K562 (cell line): ENCODE results near the gene NAA40. TPM values are rescaled to one million over a fixed set of nuclear protein-coding genes. Genes with fewer than 3 reads are reported as not detected.
A peak's percentile ranks its signal among the peaks of the same experiment; 100 is the strongest.

Experiments used
- ATF6 ChIP-seq: sonication (generic); formaldehyde crosslinking; IDR thresholded peaks from 2 replicates; pipeline ENCODE4 v1.4.0; 2020; ENCODE audit warnings: mild to moderate bottlenecking, missing genetic modification reagents
- BCOR ChIP-seq: fragments of 450-650 bp; IDR thresholded peaks from 2 replicates; pipeline ENCODE4 v1.6.1; 2016
- CSDE1 ChIP-seq, 2 experiments: fragments of 450-650 bp; IDR thresholded peaks; 2 replicates each; pipeline ENCODE4 v1.6.1; 2016; ENCODE audit warnings: mild to moderate bottlenecking in 1 of 2
- EGR1 ChIP-seq: fragments of 450-650 bp; conservative IDR thresholded peaks from 2 replicates; pipeline ENCODE4 v1.6.1; 2017; ENCODE audit warnings: mild to moderate bottlenecking
- FOXK2 ChIP-seq, 2 experiments: fragments of 450-650 bp; IDR thresholded peaks in 1 of 2; conservative IDR thresholded peaks in 1 of 2; 2 replicates each; pipeline ENCODE4 v1.6.1; 2016; ENCODE audit warnings: low read depth in 2 of 2, mild to moderate bottlenecking in 1 of 2
- HMBOX1 ChIP-seq: sonication (generic); IDR thresholded peaks from 2 replicates; pipeline ENCODE4 v1.6.1; 2016
- HNRNPK ChIP-seq: fragments of 200-400 bp; formaldehyde crosslinking; IDR thresholded peaks from one replicate; pipeline ENCODE4 v1.6.1; 2018; ENCODE audit warnings: mild to moderate bottlenecking, low read depth, low read length; ENCODE audit not compliant: poor library complexity, severe bottlenecking
- HNRNPL ChIP-seq: fragments of 200-400 bp; formaldehyde crosslinking; IDR thresholded peaks from 2 replicates; pipeline ENCODE4 v1.6.1; 2017; ENCODE audit warnings: low read depth, mild to moderate bottlenecking, low read length
- LARP7 ChIP-seq: fragments of 450-650 bp; IDR thresholded peaks from 2 replicates; pipeline ENCODE4 v1.6.1; 2016
- MAFG ChIP-seq: fragments of 450-650 bp; conservative IDR thresholded peaks from 2 replicates; pipeline ENCODE4 v1.6.1; 2016; ENCODE audit warnings: missing genetic modification characterization, missing compliant biosample characterization
- MEF2A ChIP-seq: IDR thresholded peaks from 2 replicates; pipeline ENCODE4 v1.6.1; 2011; ENCODE audit warnings: low read depth, mild to moderate bottlenecking, low read length, moderate library complexity; ENCODE audit not compliant: control insufficient read depth
- PURB ChIP-seq: sonication (generic); formaldehyde crosslinking; IDR thresholded peaks from 2 replicates; pipeline ENCODE4 v1.9.0; 2021; ENCODE audit warnings: low read depth, mild to moderate bottlenecking, missing genetic modification reagents
- RB1 ChIP-seq: fragments of 450-650 bp; IDR thresholded peaks from 2 replicates; pipeline ENCODE4 v1.6.1; 2017; ENCODE audit warnings: low read depth, mild to moderate bottlenecking
- SRSF1 ChIP-seq: fragments of 200-400 bp; formaldehyde crosslinking; IDR thresholded peaks from 2 replicates; pipeline ENCODE4 v1.6.1; 2017; ENCODE audit warnings: mild to moderate bottlenecking, low read depth, low read length, moderate library complexity
- TARDBP ChIP-seq: fragments of 450-650 bp; IDR thresholded peaks from 2 replicates; pipeline ENCODE4 v1.6.1; 2016
- TCF15 ChIP-seq: fragments of 250-450 bp; sonication (Bioruptor Pico); IDR thresholded peaks from 2 replicates; pipeline ENCODE4 v1.8.0; 2022; ENCODE audit warnings: moderate library complexity, mild to moderate bottlenecking, inconsistent platforms
- TCF3 ChIP-seq: sonication (generic); formaldehyde crosslinking; IDR thresholded peaks from 2 replicates; pipeline ENCODE4 v1.4.0; 2020; ENCODE audit warnings: mild to moderate bottlenecking, missing genetic modification reagents
- USF1 ChIP-seq: sonication (generic); formaldehyde crosslinking; IDR thresholded peaks from 2 replicates; pipeline ENCODE4 v1.9.0; 2022; ENCODE audit warnings: mild to moderate bottlenecking, missing genetic modification reagents
- ZEB2 ChIP-seq: fragments of 450-650 bp; IDR thresholded peaks from 2 replicates; pipeline ENCODE4 v1.6.1; 2016
- ZFX ChIP-seq: sonication (generic); formaldehyde crosslinking; IDR thresholded peaks from 2 replicates; pipeline ENCODE4 v1.8.0; 2022; ENCODE audit warnings: mild to moderate bottlenecking, missing genetic modification reagents, moderate library complexity
- ZNF239 ChIP-seq: fragments of 250-450 bp; sonication (Bioruptor Pico); IDR thresholded peaks from 2 replicates; pipeline ENCODE4 v1.4.0; 2020; ENCODE audit warnings: mild to moderate bottlenecking
- ZNF347 ChIP-seq: fragments of 450-650 bp; formaldehyde crosslinking; IDR thresholded peaks from 2 replicates; pipeline ENCODE4 v1.4.0; 2020; ENCODE audit warnings: low read depth, mild to moderate bottlenecking, moderate library complexity
- polyA plus RNA-seq, 8 experiments: library from polyadenylated mRNA; depleted of rRNA in 4 of 8; stranded (reverse) in 5 of 8; unstranded in 3 of 8; fragments of >200 nt; fragmentation: Nextera tagmentation in 2 of 8; fragmentation: Illumina TruSeq in 1 of 8; extraction: Ambion mirVana in 2 of 8; extraction: Trizol in 1 of 8; gene quantifications; 2 replicates each; pipeline versions ENCODE4 v1.2.1 to v1.2.3, GENCODE V29; 2011 to 2014; ENCODE audit warnings: inconsistent platforms in 1 of 8, missing spikeins in 1 of 8
- total RNA-seq, 7 experiments: library from RNA; depleted of rRNA in 6 of 7; stranded (reverse); fragments of >200 nt in 6 of 7; fragmentation: Illumina TruSeq in 2 of 7; extraction: Trizol in 2 of 7; gene quantifications; 2 replicates each; pipeline versions ENCODE4 v1.2.1 to v1.2.3, GENCODE V29; 2011 to 2021; ENCODE audit warnings: low replicate concordance in 1 of 7
- TF ChIP-seq, protein P1 (sequence below): fragments of 250-450 bp; sonication (Bioruptor Pico); IDR thresholded peaks from 2 replicates; pipeline ENCODE4 v1.6.1; 2021; ENCODE audit warnings: mild to moderate bottlenecking
- TF ChIP-seq, protein P2 (sequence below): sonication (generic); formaldehyde crosslinking; IDR thresholded peaks from 2 replicates; pipeline ENCODE4 v1.8.1; 2022; ENCODE audit warnings: missing genetic modification reagents

The NAA40 gene
- total and polyA plus RNA-seq, 9 of the 15 experiments (the other 6 are each of a cell fraction or from before 2014, with no cell fraction given): 6.2 to 39.0 (median 23.1) TPM

DNA sequence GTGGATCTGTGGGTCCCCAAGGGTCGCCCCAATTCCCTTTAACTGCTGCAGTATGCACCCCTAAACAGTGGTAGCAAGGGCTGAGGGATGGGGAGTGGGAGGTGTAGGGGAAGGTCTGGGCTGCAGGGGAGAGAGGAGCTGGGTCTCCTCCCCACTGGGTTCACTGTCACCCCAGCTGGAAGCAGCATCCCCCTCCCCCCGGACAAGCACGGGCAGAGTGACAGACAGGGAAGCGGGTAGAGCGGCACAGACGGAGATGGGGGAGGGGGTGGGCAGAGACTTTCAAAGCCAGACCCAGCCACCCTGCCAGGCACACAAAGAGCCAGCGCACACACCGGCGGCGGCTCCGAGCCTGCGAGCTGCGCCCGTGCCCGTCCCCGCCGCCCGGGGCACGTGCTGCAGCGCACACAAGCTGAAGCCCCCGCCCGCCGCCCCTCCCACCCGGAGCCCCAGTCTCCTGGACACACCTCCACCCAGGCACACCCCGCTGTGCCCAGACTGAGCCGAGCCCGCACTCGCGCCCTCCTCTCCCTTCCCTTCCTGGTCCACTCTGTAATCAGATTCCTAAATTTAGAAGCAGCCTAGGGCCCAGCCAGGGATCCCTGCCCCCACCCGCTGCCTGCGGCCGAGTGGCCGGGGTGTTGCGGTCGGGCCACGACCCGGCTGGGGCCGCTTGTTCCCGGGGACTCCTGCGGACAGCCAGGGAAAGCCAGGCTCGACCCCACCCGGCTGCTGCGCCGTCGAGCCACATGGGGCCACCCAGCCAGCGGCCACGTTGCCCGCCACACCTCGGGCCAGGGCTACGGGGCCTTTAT, 20.9 kb upstream of the NAA40 start (continued):
- TF ChIP-seq ATF6 (CRISPR knock-in tag) (no peak), TCF3 (CRISPR knock-in tag) (no peak), LARP7 (no peak), PURB (CRISPR knock-in tag) (no peak), MAFG (tag) (no peak), FOXK2 (conservative IDR thresholded peaks at IDR 0.05 in 1 of 2, IDR thresholded peaks at IDR 0.05 in 1 of 2; ENCODE audit: low read depth in 2 of 2) (0 out of 4 replicates have a peak, but pooled peaks of 1 of the 2 experiments have one; percentile 25), TARDBP (no peak), BCOR (0 out of 2 replicates have a peak, but pooled peaks have one; percentile 34), USF1 (0 out of 2 replicates have a peak, but pooled peaks have one; percentile 5), HNRNPL (peak; percentile 35), HMBOX1 (no peak), TCF15 (CRISPR knock-in tag) (no peak), EGR1 (no peak), ZFX (CRISPR knock-in tag) (peak; percentile 87), RB1 (peak; percentile 22; the same call in 1 of the 2 replicates), CSDE1 (IDR thresholded peaks at IDR 0.05) (no peak), HNRNPK (no peak), SRSF1 (no peak), MEF2A (peak; percentile 79), ZEB2 (no peak), ZNF347 (CRISPR knock-in tag) (no peak), ZNF239 (CRISPR knock-in tag) (no peak)
- TF ChIP-seq, protein P1, sequence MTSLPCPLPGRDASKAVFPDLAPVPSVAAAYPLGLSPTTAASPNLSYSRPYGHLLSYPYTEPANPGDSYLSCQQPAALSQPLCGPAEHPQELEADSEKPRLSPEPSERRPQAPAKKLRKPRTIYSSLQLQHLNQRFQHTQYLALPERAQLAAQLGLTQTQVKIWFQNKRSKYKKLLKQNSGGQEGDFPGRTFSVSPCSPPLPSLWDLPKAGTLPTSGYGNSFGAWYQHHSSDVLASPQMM (CRISPR knock-in tag): no peak
- TF ChIP-seq, protein P2, sequence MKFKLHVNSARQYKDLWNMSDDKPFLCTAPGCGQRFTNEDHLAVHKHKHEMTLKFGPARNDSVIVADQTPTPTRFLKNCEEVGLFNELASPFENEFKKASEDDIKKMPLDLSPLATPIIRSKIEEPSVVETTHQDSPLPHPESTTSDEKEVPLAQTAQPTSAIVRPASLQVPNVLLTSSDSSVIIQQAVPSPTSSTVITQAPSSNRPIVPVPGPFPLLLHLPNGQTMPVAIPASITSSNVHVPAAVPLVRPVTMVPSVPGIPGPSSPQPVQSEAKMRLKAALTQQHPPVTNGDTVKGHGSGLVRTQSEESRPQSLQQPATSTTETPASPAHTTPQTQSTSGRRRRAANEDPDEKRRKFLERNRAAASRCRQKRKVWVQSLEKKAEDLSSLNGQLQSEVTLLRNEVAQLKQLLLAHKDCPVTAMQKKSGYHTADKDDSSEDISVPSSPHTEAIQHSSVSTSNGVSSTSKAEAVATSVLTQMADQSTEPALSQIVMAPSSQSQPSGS (CRISPR knock-in tag): no peak
